ENCODE measurements around the gene DCDC2B. TPM values are rescaled to one million over a fixed set of nuclear protein-coding genes. Genes with fewer than 3 reads are reported as not detected.

Gene DCDC2B
- total RNA-seq, 1 donor from 2014 or later, result not detected

DNA sequence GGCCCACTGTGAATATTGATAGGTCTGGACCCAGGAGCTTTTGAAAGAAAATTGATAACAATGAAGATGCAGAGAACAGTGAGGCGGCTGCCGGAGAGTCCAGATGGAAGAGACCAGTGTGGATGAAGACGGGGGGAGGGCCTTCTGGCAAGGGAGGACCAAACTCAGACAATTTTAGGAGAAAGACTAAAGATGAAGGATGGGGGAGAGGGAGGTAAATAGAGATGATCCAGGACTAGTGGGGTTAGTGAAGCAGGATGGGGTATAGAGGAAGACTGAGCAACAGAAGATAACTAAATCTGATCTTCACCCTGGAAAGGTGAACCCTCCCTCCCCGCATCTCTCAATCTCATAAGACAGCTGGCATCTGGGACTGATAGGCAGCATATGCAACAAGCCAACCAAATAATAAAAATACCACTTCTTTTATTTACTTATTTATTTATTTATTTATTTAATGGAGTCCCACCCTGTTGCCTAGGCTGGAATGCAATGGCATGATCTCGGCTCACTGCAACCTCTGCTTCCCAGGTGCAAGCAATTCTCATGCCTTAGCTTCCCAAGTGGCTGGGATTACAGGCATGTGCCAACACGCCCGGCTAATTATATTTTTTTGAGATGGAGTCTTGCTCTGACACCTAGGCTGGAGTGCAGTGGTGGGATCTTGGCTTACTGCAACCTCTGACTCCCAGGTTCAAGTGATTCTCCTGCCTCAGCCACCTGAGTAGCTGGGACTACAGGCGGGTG, 23.8 kb downstream of the DCDC2B start:
- no peak for DNase-seq (ENCODE audit: low read depth, low spot score)
- H3K36me3 Mint-ChIP-seq (ENCODE audit: low read depth), result peaks cover 11% of the 10 kb centered on the region
- H3K4me1 Mint-ChIP-seq, result no peaks in the 10 kb centered on the region
- no peak overlapping the region for H3K4me3 Mint-ChIP-seq
- TF ChIP-seq, protein P1, sequence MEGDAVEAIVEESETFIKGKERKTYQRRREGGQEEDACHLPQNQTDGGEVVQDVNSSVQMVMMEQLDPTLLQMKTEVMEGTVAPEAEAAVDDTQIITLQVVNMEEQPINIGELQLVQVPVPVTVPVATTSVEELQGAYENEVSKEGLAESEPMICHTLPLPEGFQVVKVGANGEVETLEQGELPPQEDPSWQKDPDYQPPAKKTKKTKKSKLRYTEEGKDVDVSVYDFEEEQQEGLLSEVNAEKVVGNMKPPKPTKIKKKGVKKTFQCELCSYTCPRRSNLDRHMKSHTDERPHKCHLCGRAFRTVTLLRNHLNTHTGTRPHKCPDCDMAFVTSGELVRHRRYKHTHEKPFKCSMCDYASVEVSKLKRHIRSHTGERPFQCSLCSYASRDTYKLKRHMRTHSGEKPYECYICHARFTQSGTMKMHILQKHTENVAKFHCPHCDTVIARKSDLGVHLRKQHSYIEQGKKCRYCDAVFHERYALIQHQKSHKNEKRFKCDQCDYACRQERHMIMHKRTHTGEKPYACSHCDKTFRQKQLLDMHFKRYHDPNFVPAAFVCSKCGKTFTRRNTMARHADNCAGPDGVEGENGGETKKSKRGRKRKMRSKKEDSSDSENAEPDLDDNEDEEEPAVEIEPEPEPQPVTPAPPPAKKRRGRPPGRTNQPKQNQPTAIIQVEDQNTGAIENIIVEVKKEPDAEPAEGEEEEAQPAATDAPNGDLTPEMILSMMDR (conservative IDR thresholded peaks at IDR 0.05), result no peak
- no peaks in the 10 kb centered on the region for H3K9me3 Mint-ChIP-seq
- H3K27ac Mint-ChIP-seq (ENCODE audit: unreplicated experiment), result no peak overlapping the region
- no peaks in the 10 kb centered on the region for H3K27me3 Mint-ChIP-seq (ENCODE audit: low read depth)

DNA sequence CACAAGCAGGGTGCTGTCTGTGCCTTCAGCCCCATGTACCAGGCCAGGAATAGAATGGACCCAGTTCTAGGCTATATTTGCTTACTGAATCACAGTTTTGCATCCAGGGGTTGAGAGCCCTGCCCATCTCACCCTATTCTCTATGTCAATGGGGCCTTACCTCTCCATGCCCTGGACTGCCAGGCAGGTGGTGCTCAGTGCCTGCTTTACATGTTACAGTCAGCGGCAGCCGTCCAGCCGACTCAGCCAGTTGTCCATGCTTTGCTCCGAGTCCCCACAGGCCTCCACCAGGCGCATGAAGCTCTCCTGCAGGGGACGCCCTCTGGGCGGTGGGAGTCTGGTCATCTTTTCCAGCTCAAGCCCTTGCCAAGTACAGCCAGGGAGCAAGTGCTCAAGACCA, 25.9 kb downstream of the DCDC2B start:
- no peaks in the 10 kb centered on the region for H3K36me3 Mint-ChIP-seq (ENCODE audit: low read depth)
- H3K4me3 Mint-ChIP-seq, result no peak overlapping the region
- no peaks in the 10 kb centered on the region for H3K9me3 Mint-ChIP-seq
- no peak for DNase-seq (ENCODE audit: low read depth, low spot score)
- TF ChIP-seq, protein P1 (conservative IDR thresholded peaks at IDR 0.05), result no peak
- H3K27me3 Mint-ChIP-seq (ENCODE audit: low read depth), result no peaks in the 10 kb centered on the region
- no peak overlapping the region for H3K27ac Mint-ChIP-seq (ENCODE audit: unreplicated experiment)
- peaks cover 9% of the 10 kb centered on the region for H3K4me1 Mint-ChIP-seq

GRCh38 chr1:32239337-32239736, 30.4 kb downstream of the DCDC2B start:
- TF ChIP-seq, protein P1 (conservative IDR thresholded peaks at IDR 0.05), result no peak
- peaks cover 32% of the 10 kb centered on the region for H3K4me1 Mint-ChIP-seq
- H3K36me3 Mint-ChIP-seq (ENCODE audit: low read depth), result no peaks in the 10 kb centered on the region
- no peaks in the 10 kb centered on the region for H3K9me3 Mint-ChIP-seq
- H3K27me3 Mint-ChIP-seq (ENCODE audit: low read depth), result no peaks in the 10 kb centered on the region
- peak overlapping the region; percentile 89 for H3K4me3 Mint-ChIP-seq
- H3K27ac Mint-ChIP-seq (ENCODE audit: unreplicated experiment), result no peak overlapping the region
- no peak for DNase-seq (ENCODE audit: low read depth, low spot score)

DNA sequence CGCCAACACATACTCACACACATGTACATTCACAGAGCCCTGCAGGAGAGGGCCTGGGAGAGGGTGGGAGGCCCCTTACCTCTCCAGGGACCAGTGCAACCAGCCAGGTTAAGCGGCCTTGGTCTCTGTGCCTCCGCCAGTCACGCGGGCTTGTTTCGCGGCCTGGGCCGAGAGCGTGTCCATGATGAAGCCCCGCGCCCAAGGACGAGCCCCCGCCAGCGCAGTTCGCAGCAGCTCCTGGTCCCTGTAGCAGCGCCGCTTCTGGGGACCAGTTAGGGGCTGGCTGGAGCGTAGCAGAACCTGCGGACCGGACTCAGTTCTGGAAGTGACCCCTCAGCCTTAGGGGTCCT, 30.9 kb downstream of the DCDC2B start:
- Mint-ChIP-seq H3K27me3 (ENCODE audit: low read depth) (no peaks in the 10 kb centered on the region), H3K4me1 (peaks cover 32% of the 10 kb centered on the region), H3K36me3 (ENCODE audit: low read depth) (no peaks in the 10 kb centered on the region), H3K27ac (ENCODE audit: unreplicated experiment) (no peak overlapping the region), H3K9me3 (no peaks in the 10 kb centered on the region), H3K4me3 (peak overlapping the region; percentile 89)
- no peak for DNase-seq (ENCODE audit: low read depth, low spot score)
- TF ChIP-seq, protein P1 (conservative IDR thresholded peaks at IDR 0.05), result no peak

GRCh38 chr1:32240140-32240951, 31.5 kb downstream of the DCDC2B start:
- Mint-ChIP-seq H3K36me3 (ENCODE audit: low read depth) (no peaks in the 10 kb centered on the region), H3K27me3 (ENCODE audit: low read depth) (no peaks in the 10 kb centered on the region), H3K4me1 (peaks cover 32% of the 10 kb centered on the region), H3K27ac (ENCODE audit: unreplicated experiment) (no peak overlapping the region), H3K9me3 (no peaks in the 10 kb centered on the region), H3K4me3 (peak overlapping the region; percentile 89)
- TF ChIP-seq, protein P1 (conservative IDR thresholded peaks at IDR 0.05), result peak; percentile 33
- DNase-seq (ENCODE audit: low read depth, low spot score), result peak; percentile 51
